ES-I3 (cell line): ENCODE measurements around the gene SLC22A1.
"Not testable (repeated sequence)": the region's sequence is repeated elsewhere in the genome, so short reads cannot be mapped to it uniquely, and the experiment has no call there.

Experiments
- H3K36me3 ChIP-seq: 2 replicates; pipeline ENCODE4 v1.6.1; 2013; ENCODE audit warnings: mild to moderate bottlenecking, low read length, control low read depth, moderate library complexity; ENCODE audit not compliant: insufficient read depth
- H3K4me1 ChIP-seq: 2 replicates; pipeline ENCODE4 v1.6.1; 2013; ENCODE audit warnings: mild to moderate bottlenecking, control low read depth, low read length; ENCODE audit not compliant: insufficient read depth
- H3K9ac ChIP-seq: 2 replicates; pipeline ENCODE4 v1.6.1; 2013; ENCODE audit warnings: low read depth, mild to moderate bottlenecking, low read length, moderate library complexity
- H3K9me3 ChIP-seq: 2 replicates; pipeline ENCODE4 v1.6.1; 2013; ENCODE audit warnings: mild to moderate bottlenecking, low read length, moderate library complexity; ENCODE audit not compliant: control insufficient read depth, insufficient read depth

SLC22A1 gene

GRCh38 chr6:160122744-160123143, 1.1 kb downstream of the SLC22A1 start:
- Histone ChIP-seq H3K9ac (no peak overlapping the region), H3K36me3 (no peaks in the 10 kb centered on the region)

GRCh38 chr6:160124007-160124406, 2.4 kb downstream of the SLC22A1 start:
- Histone ChIP-seq H3K36me3 (no peaks in the 10 kb centered on the region), H3K4me1 (no peaks in the 10 kb centered on the region), H3K9ac (no peak overlapping the region), H3K9me3 (no peaks in the 10 kb centered on the region)

More at GRCh38 chr6:160122744-160123143, 1.1 kb downstream of the SLC22A1 start:
- Histone ChIP-seq H3K9me3 (peaks cover 6% of the 10 kb centered on the region), H3K4me1 (no peaks in the 10 kb centered on the region)

- Histone ChIP-seq H3K9me3 (no peaks in the 10 kb centered on the region), H3K9ac (no peak overlapping the region), H3K36me3 (no peaks in the 10 kb centered on the region), H3K4me1 (no peaks in the 10 kb centered on the region)
Measured at GRCh38 chr6:160124605-160125004, 3.0 kb downstream of the SLC22A1 start.

- H3K4me1 ChIP-seq, H3K9ac ChIP-seq, H3K9me3 ChIP-seq, H3K36me3 ChIP-seq: not testable (repeated sequence)
Measured at GRCh38 chr6:160125105-160125504, 3.5 kb downstream of the SLC22A1 start.

- H3K4me1 ChIP-seq = peaks cover 6% of the 10 kb centered on the region; the same call in 1 of the 2 replicates
- H3K36me3 ChIP-seq = no peaks in the 10 kb centered on the region
- H3K9me3 ChIP-seq = no peaks in the 10 kb centered on the region
- H3K9ac ChIP-seq = no peak overlapping the region
Measured at GRCh38 chr6:160127270-160128124, 5.9 kb downstream of the SLC22A1 start.

- H3K9me3 ChIP-seq = no peaks in the 10 kb centered on the region
- peaks cover 13% of the 10 kb centered on the region for H3K4me1 ChIP-seq
- no peak overlapping the region for H3K9ac ChIP-seq
Measured at GRCh38 chr6:160128125-160128683, 6.6 kb downstream of the SLC22A1 start.

GRCh38 chr6:160128879-160129516, 7.4 kb downstream of the SLC22A1 start:
- Histone ChIP-seq H3K4me1 (peaks cover 16% of the 10 kb centered on the region), H3K9ac (no peak overlapping the region), H3K9me3 (no peaks in the 10 kb centered on the region), H3K36me3 (no peaks in the 10 kb centered on the region)

More at GRCh38 chr6:160128125-160128683, 6.6 kb downstream of the SLC22A1 start:
- H3K36me3 ChIP-seq = no peaks in the 10 kb centered on the region

GRCh38 chr6:160129881-160130615, 8.4 kb downstream of the SLC22A1 start:
- H3K36me3 ChIP-seq = no peaks in the 10 kb centered on the region
- peaks cover 16% of the 10 kb centered on the region for H3K4me1 ChIP-seq
- H3K9me3 ChIP-seq = no peaks in the 10 kb centered on the region
- H3K9ac ChIP-seq = no peak overlapping the region

GRCh38 chr6:160130729-160131484, 9.3 kb downstream of the SLC22A1 start:
- H3K9ac ChIP-seq = no peak overlapping the region
- peaks cover 16% of the 10 kb centered on the region for H3K4me1 ChIP-seq
- H3K36me3 ChIP-seq = no peaks in the 10 kb centered on the region
- H3K9me3 ChIP-seq = no peaks in the 10 kb centered on the region

GRCh38 chr6:160131636-160132296, 10.2 kb downstream of the SLC22A1 start:
- Histone ChIP-seq H3K9ac (no peak overlapping the region), H3K4me1 (peaks cover 16% of the 10 kb centered on the region), H3K36me3 (no peaks in the 10 kb centered on the region), H3K9me3 (no peaks in the 10 kb centered on the region)

GRCh38 chr6:160132297-160132637, 10.7 kb downstream of the SLC22A1 start:
- H3K9ac ChIP-seq = no peak overlapping the region
- H3K4me1 ChIP-seq = peaks cover 16% of the 10 kb centered on the region
- no peaks in the 10 kb centered on the region for H3K36me3 ChIP-seq
- H3K9me3 ChIP-seq = no peaks in the 10 kb centered on the region

GRCh38 chr6:160132776-160133338, 11.2 kb downstream of the SLC22A1 start:
- H3K36me3 ChIP-seq = no peaks in the 10 kb centered on the region
- H3K9ac ChIP-seq = no peak overlapping the region
- H3K4me1 ChIP-seq = peaks cover 16% of the 10 kb centered on the region
- no peaks in the 10 kb centered on the region for H3K9me3 ChIP-seq
